Mesothelial cell of epicardium (in vitro differentiated cells): ENCODE data around the gene LRRC4. TPM values are rescaled to one million over a fixed set of nuclear protein-coding genes. Genes with fewer than 3 reads are reported as not detected.

Experiments
- DNase-seq, 2 experiments: peaks; one replicate each; pipeline ENCODE4 v3.0.0; 2021; ENCODE audit warnings: low spot score in 2 of 2; ENCODE audit not compliant: unreplicated experiment in 2 of 2
- H3K27ac Mint-ChIP-seq: 2 replicates; pipeline ENCODE4 v1.8.0; 2021; ENCODE audit warnings: mixed read lengths
- H3K27me3 Mint-ChIP-seq: 2 replicates; pipeline ENCODE4 v1.8.0; 2021; ENCODE audit warnings: low read depth, mixed read lengths
- H3K36me3 Mint-ChIP-seq: 2 replicates; pipeline ENCODE4 v1.8.0; 2021; ENCODE audit warnings: mixed read lengths
- H3K4me1 Mint-ChIP-seq: 2 replicates; pipeline ENCODE4 v1.8.0; 2021; ENCODE audit warnings: mixed read lengths
- H3K4me3 Mint-ChIP-seq: 2 replicates; pipeline ENCODE4 v1.8.0; 2021; ENCODE audit warnings: mild to moderate bottlenecking, moderate library complexity, mixed read lengths
- H3K9me3 Mint-ChIP-seq: 2 replicates; pipeline ENCODE4 v1.8.0; 2021; ENCODE audit warnings: mixed read lengths
- CTCF ChIP-seq: fragments of 200-600 bp; sonication (generic); IDR thresholded peaks from one replicate; pipeline ENCODE4 v1.5.0; 2021; ENCODE audit warnings: antibody characterized with exemption; ENCODE audit not compliant: unreplicated experiment
- total RNA-seq: library from RNA; stranded (reverse); gene quantifications from 3 replicates; pipeline ENCODE4 v1.2.1, GENCODE V29; 2021

LRRC4 gene
- total RNA-seq, 1 donor from 2014 or later, result 3.2 TPM

GRCh38 chr7:128000048-128000447 lies 31.2 kb downstream of the LRRC4 start:
- no peak for DNase-seq

GRCh38 chr7:127998671-127999070 lies 32.6 kb downstream of the LRRC4 start:
- Mint-ChIP-seq H3K36me3 (peaks cover 9% of the 10 kb centered on the region), H3K4me3 (no peak overlapping the region), H3K27me3 (no peaks in the 10 kb centered on the region), H3K9me3 (no peaks in the 10 kb centered on the region), H3K27ac (no peak overlapping the region), H3K4me1 (peaks cover 32% of the 10 kb centered on the region)
- TF ChIP-seq CTCF, result no peak
- no peak for DNase-seq

More at GRCh38 chr7:128000048-128000447, 31.2 kb downstream of the LRRC4 start:
- TF ChIP-seq CTCF, result no peak
- Mint-ChIP-seq H3K27me3 (no peaks in the 10 kb centered on the region), H3K4me3 (no peak overlapping the region), H3K36me3 (peaks cover 9% of the 10 kb centered on the region), H3K27ac (no peak overlapping the region), H3K4me1 (peaks cover 31% of the 10 kb centered on the region), H3K9me3 (no peaks in the 10 kb centered on the region)

- Mint-ChIP-seq H3K4me3 (no peak overlapping the region), H3K27ac (peak overlapping the region; percentile 63), H3K27me3 (no peaks in the 10 kb centered on the region), H3K36me3 (peaks cover 15% of the 10 kb centered on the region), H3K9me3 (no peaks in the 10 kb centered on the region), H3K4me1 (peaks cover 32% of the 10 kb centered on the region)
- DNase-seq, result no peak
- TF ChIP-seq CTCF, result no peak
These were observed 33.9 kb downstream of the LRRC4 start for GRCh38 chr7:127997226-127997922.

GRCh38 chr7:127996253-127997071 lies 34.8 kb downstream of the LRRC4 start:
- no peak for DNase-seq
- Mint-ChIP-seq H3K27me3 (no peaks in the 10 kb centered on the region), H3K9me3 (no peaks in the 10 kb centered on the region), H3K4me1 (peaks cover 32% of the 10 kb centered on the region), H3K4me3 (no peak overlapping the region), H3K27ac (peak overlapping the region; percentile 67), H3K36me3 (peaks cover 19% of the 10 kb centered on the region)
- no peak for TF ChIP-seq CTCF

- Mint-ChIP-seq H3K36me3 (peaks cover 22% of the 10 kb centered on the region), H3K27ac (peak overlapping the region; percentile 67), H3K4me1 (peaks cover 32% of the 10 kb centered on the region), H3K4me3 (no peak overlapping the region), H3K9me3 (no peaks in the 10 kb centered on the region), H3K27me3 (no peaks in the 10 kb centered on the region)
- no peak for DNase-seq
- TF ChIP-seq CTCF, result no peak
These were observed 35.4 kb downstream of the LRRC4 start for GRCh38 chr7:127995881-127996215.
